PC-3 (cell line): Measurements from ENCODE around the gene GRM1.

Experiments
- CTCF ChIP-seq: fragments of 300-600 bp; sonication (generic); conservative IDR thresholded peaks from 2 replicates; pipeline ENCODE4 v1.5.1; 2017; ENCODE audit warnings: antibody characterized with exemption, low read depth, mild to moderate bottlenecking, low read length
- EZH2 ChIP-seq: fragments of 300-600 bp; sonication (generic); IDR thresholded peaks from one replicate; pipeline ENCODE4 v1.6.1; 2017; ENCODE audit warnings: antibody characterized with exemption, mild to moderate bottlenecking, low read length; ENCODE audit not compliant: unreplicated experiment
- EZH2phosphoT487 ChIP-seq: fragments of 300-600 bp; sonication (generic); IDR thresholded peaks from 2 replicates; pipeline ENCODE4 v1.6.1; 2018; ENCODE audit warnings: mild to moderate bottlenecking, antibody characterized with exemption, low read length, borderline replicate concordance

DNA sequence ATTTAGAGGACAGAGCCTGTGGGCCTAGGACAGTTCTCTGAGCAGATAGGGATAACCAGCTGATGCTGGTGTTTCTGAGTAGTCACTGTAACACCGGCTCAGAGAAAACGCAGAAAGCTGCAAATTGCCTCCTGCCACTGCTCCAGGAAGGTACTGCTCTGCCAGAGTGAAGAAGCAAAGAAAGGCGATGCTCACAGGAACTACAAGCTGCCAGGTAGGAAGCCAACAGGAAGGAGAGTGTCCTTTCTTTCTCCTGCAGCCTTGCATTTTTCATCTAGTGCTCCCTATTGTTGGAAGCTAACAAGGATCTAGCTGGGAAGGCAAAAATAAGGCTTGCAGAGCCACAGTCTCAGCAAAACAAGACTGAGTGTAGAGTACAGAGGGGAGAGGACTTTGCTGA is 444.1 kb downstream of the GRM1 start:
- no peak for TF ChIP-seq CTCF
- TF ChIP-seq EZH2, result no peak
- no peak for TF ChIP-seq EZH2phosphoT487
